Activated gamma-delta T cell treated with Interleukin-2 at 50 U/mL for 16 hours (primary cell): ENCODE results near the gene CPNE4.

Experiments
- DNase-seq: peaks from one replicate; pipeline ENCODE4 v3.0.0-alpha.2; 2020

Gene CPNE4

DNA sequence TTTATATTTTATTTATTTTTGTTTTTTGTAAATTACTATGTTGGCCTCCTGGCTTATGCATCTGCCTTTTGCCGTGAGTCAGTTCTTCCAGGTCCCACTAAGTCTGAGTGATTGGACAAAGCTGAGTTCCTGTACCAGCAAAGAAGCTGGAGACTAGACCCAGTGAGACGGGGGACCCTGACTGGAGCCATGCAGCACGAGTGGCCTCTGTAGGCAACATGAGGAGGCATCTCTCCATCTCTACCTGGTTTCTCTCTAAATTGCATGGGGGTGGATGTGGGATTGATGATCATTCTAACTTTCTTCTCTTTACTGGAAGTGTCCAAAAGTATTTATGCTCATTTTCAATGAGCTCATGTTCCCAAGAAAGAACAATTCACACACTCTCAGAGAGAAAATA is 376.7 kb downstream of the CPNE4 start:
- no peak for DNase-seq

DNA sequence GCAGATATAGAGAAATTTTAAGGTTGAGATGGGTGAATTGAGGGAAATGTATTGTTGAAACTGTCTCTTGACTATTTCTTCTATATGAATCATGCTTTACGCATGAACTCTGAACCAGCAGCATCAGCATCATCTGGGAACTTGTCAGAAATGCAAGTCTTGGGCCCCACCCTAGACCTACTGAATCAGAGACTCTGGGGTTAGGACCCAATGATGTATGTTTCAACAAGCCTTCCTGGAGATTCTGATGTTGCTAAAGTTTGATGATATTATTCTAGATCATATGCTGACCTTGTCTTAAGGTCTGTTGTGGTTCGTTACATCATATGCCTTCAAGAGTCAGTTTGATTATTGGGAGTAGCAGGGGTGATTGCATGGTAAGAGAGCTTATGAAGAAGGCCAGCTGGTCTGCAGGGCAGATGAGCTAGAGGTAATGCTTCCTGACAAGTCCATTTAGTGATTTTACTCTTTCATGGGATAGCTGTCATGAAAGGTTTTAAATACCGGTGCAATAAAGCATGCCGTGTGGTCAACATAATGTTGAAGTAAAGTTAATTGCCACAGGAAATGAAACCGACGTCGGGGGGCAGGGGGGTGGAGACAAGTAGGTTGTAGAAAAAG is 379.6 kb downstream of the CPNE4 start:
- DNase-seq: no peak

DNA sequence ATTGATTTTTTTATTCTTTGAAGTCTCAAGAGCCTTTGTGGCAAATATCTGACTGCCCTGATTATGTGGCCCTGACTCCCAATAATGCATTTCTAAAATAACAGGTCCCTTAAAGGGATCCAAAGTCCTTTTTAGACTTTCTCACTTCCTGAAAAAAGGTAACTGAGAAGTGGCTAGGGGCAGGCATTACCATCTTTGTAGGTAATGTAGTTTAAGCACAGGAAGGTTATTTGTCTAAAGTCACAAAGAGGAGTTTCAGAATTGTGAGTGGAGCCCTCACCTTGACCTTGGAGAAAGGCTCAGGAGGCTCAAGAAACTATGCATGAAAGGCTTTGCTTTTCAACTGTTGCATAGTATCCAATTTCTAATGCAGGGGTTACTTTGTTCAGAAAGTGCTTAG is 389.2 kb downstream of the CPNE4 start:
- DNase-seq: no peak

DNA sequence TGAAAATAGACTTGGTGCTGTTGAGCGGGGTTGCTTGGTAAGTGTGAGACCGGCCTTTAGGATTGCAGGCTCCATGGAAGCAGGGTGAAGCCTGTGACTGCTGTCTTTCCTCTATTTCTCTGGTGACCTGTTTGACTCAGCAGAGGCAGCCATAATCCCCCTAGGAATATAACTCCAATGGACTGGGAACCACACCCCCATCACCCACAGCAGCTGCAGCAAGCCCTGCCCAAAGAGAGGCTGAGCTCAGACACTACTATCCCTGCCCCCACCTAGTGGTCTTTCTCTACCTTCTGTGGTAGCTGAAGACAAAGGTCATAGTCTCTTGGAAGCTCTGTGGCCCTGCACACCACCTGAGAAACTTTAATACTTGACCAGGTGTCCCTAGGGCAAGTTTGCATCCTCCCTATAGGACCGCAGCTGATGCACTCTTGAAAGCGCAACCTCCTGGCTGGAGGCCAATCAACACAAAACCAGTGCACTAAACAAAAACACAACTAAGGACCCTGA is 398.5 kb downstream of the CPNE4 start:
- no peak for DNase-seq

DNA sequence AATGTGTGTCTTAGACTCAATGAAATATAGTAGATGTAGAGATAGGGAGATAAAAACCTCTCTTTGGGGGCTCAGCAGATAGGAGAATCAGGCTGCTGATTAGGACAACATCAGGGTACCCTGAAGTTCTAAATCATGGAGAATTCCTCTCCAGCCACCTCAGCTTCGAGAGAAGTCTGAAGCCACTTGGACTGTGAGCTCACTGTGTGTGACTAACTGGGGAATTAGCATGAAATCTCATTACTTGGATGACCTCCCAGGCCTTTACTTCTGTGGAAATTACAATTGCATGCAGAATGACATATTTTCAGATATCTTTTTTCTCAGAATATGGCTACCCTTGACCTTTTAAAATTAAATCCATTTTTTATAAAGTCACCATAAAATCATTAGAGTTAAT is 404.0 kb downstream of the CPNE4 start:
- DNase-seq: no peak

DNA sequence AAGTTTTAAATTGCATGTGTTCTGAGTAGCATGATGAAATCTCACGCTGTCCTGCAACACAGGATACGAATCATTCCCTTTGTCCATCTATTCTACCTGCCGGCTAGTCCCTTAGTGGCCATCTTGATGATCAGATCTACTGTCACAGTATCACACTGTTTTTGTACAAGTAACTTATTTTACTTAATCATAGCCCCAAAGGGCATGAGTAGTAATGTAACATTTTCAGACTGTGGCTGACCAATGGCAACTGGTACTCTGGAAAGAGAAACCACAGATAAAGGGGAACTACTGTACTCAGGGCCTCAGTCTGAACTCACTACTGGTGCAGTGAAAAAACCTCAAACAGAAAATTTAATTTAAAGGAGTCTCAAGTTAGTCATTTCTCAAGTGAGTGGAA is 404.7 kb downstream of the CPNE4 start:
- no peak for DNase-seq

DNA sequence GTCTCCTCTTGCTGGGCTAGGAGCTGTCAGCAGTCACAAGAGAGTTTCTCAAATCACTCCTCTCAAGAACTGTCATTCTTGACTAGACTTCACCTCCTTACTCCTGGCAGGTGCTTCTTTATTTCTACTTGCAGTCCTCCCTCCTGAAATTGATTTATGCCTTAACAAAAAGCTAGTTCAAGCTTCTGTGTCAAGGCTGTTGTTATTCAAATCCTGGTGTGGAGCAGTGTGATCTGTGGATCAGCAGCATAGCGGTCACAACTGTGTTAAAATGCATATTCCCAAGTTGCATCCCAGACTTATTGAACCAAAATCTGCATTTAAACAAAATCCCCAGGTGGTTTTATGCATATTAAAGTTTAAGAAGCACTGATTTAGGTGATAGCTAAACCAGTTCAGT is 411.4 kb downstream of the CPNE4 start:
- no peak for DNase-seq

DNA sequence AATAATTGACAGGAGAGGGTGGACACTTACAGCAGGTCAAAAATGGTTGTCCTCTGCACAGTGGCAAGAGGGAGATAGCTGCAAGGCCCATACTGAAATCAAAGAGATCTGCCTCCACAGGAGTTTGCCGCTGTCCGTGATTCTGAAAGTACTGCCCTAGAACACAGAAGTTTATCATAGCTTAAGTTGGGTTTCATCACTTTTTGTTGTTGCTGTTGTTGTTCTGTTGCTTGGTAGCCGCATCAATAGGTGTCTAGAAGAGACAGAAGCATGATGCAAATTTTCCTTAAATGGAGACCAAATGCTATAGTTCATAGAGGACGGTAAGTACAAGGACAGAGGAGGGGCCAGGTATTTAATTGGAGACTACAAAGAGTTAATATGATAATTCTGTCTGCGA is 412.1 kb downstream of the CPNE4 start:
- DNase-seq: no peak

DNA sequence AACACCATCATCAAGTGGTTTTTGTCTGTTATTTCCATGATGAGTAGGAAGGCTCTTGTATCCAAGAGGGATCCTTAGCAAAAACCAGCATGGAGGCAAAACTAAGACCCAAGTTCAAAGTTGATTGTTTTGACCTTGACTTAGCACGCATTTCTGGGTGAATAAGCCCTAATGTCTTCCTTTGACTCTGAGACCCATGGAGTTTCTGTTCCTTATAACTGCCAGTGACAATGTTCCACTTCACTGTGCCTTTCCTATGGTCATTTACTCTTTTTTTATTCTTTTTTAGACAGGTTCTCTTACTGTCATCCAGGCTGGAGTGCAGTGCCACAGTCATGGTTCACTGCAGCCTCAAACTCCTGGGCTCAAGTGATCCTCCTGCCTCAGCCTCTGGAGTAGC is 413.8 kb downstream of the CPNE4 start:
- no peak for DNase-seq

DNA sequence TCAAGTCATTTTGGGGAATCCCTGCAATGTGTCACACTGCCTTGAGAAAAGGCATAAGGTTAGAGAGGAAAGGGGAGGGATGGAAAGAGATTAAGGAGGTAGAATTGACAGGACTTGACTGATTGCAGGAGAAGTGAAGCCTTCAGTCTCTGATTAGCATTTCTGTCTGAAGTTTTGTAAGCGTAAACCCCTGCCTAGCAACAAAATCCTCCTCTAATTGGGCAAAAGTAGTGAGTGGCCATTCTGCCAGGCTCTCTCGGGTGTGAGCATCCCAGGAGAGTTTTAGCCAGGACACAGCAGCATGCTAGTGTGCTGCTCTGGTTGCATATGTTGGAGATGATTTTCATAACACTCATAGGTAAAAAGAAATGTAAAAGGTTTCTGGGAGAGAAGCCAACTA is 415.0 kb downstream of the CPNE4 start:
- DNase-seq: no peak

DNA sequence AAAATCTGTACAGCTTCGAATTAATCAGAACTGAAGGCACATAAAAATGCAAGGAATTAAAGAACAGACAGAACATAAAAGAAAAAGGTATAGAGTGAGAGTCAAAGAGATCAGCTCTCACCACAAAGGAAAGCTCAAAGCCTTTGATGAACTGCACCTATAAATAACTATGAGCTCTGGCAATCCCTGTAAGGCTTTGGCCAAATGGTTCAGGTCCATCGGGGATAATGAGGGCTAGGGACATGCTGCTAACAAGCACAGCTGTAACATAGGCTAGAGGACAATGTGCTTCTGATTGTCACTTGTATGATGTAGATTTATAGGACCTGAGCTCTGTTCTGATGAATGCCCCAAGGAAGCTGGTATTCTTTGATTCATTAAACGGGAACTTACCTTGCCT is 418.1 kb downstream of the CPNE4 start:
- DNase-seq: no peak

DNA sequence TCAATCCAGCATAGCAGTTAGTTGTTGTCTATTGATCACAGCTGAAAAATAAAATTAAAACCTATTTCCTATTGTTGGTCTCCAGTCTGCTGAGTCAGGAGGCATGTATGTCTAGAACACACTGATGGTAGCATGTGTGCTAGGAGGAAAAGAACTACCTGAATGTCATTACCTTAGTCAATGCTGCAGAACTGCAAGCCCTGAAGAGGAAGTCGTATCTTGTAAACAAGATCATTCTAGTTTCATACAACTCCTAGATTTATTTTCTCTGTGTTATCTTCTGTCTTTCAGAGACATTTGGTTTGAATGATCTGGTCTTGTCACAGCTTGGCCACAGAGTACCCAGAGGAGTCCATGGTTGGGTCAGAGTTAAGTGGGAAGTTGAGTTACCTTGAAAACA is 422.1 kb downstream of the CPNE4 start:
- no peak for DNase-seq

DNA sequence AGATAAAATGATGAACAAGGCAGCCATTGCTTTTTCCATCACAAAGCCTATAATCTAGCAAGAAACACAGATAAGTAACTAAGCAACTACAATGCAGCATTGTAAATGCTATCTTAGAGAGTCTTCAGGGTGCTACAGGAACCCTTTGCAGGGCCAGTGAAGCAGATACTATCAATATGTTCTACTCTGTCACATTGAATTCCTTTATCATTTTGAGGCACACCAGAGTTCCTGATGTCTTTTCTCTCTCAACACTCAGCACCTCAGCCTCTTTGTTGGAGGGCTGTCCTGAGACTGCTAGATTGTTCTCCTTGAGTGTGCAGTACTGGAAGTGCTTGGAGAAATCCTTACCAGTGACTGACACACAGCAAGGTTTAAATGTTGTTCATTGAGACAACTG is 424.6 kb downstream of the CPNE4 start:
- DNase-seq: no peak

DNA sequence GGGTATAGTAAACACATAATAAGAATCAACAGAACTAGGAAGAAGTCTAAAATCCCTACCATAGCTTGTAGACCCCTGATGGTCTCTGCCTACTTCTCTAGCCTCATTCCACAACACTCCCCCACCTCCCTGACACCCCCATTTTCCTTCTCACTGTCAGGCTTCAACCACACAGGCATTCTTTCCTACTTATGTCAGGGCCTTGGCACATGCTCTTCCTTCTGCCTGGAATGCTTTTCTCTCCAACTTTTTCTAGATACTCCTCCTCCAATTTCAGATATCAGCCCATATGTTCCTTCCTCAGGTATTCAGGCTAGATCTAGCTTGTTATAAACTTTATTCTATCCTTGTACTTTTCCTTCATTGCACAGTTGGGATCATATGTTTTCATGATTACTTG is 426.1 kb downstream of the CPNE4 start:
- no peak for DNase-seq

DNA sequence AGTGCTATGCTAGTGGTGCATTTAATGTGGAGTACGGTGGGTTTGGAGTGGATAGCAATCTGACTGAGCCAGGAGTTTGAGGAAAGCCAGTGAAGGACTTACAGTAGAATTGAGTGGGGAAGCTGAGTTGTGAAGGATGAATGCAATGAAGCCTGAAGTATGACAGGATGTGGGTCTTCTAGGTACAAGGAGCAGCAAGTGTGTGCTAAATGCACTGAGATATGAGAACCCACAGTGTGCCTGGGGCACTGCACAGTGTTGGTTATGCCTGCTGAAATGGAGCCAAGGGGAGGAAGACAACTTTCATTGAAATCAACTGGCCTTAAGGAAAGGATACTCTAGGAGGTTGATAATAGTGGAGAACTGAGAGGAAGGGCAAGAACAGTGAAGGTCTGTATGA is 426.5 kb downstream of the CPNE4 start:
- DNase-seq: no peak

DNA sequence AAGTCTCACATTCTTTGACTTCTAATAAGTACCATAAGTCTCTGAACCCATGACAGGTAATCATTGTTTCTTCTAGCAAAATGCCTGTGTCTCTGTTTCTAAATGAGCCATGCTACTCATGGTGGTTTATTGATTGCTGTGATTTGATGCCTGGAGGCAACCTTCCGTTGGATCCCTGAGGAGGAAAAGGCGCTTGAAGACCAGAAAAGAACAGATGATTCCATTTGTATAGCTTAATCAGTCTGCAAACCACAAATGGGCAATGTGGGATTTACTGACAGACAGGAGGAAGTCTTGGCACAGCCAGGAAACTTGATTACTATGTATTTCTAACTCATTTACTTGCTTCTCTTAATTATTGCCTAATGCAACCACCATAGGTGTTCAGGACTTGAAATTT is 428.9 kb downstream of the CPNE4 start:
- DNase-seq: no peak

DNA sequence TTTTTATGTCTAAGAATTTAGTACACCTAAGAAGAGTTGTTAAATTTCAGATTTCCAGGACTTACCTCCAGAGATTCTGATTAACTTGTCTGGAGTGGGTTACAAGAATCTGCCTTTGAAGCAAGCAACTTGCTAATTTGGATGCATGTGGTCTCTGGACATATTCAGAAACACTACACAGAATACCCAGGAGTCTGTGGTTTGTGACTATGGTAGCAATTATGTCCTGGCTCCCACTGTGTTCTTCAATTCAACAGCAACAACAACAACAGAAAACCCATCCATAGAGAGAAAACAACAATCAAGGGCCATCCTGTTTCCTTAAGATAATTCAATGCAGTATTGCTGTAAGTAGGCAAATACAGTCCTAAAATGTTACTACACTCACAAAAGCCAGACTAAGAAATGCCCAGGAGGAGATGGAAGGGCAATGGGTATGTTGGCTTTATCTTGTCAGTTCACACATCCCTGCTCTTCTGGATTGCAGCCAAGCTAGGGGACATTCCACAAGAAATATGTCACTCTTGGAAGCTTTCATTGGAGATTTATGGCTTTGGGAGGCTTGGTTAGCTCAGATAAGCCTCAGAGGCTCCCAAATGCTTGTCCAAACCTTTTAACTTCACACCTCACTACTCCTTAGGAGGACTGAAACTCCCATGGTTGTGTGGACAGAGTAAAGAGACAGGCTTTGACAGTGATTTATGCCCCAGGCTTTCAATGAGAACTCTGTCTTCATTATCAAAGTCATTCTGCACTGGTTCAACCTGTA is 432.6 kb downstream of the CPNE4 start:
- no peak for DNase-seq

DNA sequence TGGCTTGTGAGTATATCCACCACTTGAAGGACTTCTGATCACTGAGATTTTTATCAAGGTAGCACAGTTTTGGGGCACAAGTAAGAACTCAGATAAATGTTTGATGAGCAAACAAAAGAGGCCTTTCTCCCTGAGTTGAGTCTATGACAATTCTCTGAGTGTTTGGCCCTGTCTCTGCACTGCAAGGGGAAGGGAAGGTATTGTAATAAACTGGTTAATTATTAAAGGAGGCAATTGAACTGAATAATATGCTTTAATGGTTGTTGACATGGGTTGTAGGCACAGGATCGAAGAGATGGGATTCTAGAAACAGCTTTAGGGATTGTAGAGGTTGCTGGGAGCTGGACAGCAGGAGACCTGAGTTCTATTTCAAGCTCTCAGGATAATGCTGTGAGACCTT is 437.0 kb downstream of the CPNE4 start:
- DNase-seq: no peak

DNA sequence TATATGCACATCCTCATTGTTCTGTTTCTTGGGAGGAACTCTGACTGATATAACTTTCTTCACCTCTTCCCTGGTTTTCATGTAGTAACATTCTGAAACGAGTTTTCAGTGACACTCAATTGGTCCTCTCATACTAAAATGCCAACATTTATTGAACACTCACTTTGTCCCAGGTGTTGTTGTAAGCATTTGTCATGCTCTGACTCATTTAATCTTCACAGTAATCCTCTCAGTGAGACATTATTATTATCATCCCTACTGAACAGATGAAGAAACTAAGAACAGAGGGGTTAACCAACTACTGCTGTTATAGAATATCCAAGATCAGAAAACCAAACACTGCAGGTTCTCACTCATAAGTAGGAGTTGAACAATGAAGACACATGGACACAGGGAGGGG is 437.9 kb downstream of the CPNE4 start:
- no peak for DNase-seq

DNA sequence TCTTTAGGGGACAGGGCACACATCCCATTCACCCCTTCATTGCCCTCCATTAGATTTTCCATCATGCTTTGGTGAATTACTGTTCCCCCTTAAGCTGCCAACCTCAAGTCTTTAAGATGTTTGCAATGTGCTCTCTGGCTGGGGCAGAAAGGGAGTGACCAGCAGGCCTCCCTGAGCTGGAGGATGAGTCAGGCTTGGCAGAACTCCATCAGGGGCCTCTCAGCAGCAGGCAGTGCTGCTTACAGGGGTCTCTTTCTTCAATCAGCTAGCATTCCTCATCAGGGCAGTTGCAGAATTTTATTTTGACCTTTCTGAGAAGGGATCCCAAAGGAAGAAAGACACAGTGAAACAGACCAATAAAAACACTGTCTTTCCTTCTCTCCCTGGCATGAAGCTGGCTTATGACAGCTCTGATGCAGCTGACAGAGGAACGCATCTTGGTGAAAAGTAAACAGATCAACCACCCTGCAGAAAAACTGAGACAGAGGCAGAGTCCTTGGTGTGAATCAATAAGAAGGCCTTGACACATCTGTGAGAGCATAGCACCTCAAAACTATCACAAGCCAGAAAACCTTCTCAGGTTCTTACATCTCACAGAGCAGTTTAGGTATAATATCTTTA is 443.3 kb downstream of the CPNE4 start:
- DNase-seq: no peak

DNA sequence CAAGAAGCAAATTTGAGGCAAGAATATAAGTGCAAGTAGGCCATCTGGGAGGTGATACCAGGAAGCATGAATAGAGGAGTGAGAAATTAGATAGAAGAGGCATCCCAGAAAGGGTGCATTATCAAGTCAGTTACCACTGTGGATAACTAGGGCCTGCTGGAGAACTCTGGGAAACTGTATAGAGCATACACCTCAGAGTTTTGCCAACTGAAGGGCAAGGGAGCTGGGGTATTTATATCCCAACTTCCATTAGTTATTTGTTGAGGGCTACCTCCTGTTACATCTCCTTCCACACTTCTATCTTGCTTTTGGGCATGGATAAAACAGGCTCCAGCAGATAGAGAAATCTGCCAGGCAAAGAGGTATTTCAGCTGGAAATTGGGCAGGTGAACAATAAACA is 448.5 kb downstream of the CPNE4 start:
- no peak for DNase-seq

DNA sequence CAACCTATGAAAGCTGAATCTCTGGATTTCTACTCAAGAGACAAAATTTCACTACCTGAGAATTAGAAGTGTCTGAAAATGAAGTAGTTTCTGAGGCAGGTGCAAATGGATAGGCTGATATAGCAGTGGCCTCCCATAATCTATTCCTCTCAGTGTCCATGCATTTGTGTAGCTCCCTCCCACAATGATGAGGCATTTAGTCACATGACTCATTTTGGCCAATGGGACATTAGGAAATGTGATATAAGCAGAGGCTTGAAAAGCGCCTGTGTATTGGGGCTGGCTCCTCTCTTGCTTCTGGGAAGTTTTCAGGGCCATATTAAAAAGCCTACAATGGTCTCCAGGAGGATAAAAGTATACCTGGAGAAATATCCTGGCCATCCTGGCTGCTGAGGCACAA is 452.4 kb downstream of the CPNE4 start:
- DNase-seq: no peak

DNA sequence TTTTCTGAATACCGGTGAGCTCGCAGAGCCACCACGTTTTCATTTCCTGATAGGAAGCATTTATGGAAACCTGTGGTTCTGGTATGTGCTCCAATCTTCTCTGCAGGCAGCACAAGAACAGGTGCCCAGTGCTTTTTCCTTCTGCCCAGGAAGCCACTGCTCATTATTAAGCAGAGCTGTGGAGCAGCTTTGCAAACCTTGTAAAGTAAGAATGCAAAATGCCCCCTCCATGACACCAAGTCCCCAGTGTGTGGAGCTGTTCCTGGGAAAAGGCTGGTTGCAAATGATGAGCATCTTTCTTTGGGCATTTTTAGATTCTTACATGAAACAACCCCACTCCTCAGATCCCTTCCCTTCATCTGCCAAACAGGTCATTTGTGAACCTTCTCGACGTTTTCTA is 466.4 kb downstream of the CPNE4 start:
- no peak for DNase-seq

DNA sequence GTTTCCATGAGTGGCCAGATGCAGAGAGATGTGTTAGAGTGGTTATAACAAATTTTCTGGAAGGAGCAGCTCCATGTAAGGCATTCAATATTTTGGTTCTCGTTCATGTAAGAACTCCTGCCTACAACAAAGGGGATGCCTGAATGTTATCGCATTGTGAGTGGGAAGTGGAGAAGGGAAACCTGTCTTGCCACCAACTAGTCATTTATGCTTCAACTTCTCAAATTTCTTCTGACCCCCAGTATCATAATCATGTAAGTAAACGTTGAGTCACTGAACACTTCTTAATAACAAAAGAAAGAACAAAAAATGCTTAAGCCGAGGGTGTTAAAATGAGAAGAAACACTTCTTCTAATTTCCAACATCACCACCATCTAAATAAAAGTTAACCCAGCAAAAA is 470.0 kb downstream of the CPNE4 start:
- DNase-seq: no peak
